H1 (cell line): ENCODE results near the gene SEPTIN1.

Experiments
- CBX8 ChIP-seq: fragments of 300-800, 300-1000 bp; sonication (generic); IDR thresholded peaks from 2 replicates; pipeline ENCODE4 v1.7.1; 2016; ENCODE audit warnings: low read depth, low read length, borderline replicate concordance
- CTCF ChIP-seq, 3 experiments: IDR thresholded peaks; 1 replicate in 2 of 3; 2 replicates in 1 of 3; pipeline versions ENCODE4 v1.5.1 to v1.6.1; 2011; ENCODE audit warnings: low read length in 3 of 3, mild to moderate bottlenecking in 3 of 3, inconsistent platforms in 2 of 3, low read depth in 1 of 3, moderate library complexity in 1 of 3; ENCODE audit not compliant: insufficient read depth in 1 of 3; ENCODE audit errors: control extremely low read depth in 1 of 3
- EZH2 ChIP-seq: fragments of 200-600 bp; sonication (generic); IDR thresholded peaks from 2 replicates; pipeline ENCODE4 v1.7.1; 2012; ENCODE audit warnings: low read depth, mild to moderate bottlenecking, moderate library complexity, low read length, inconsistent platforms; ENCODE audit not compliant: severe bottlenecking
- GTF2F1 ChIP-seq: IDR thresholded peaks from 2 replicates; pipeline ENCODE4 v1.6.1; 2012; ENCODE audit warnings: low read depth, low read length, improper control_type of control experiment, borderline replicate concordance
- JUND ChIP-seq: IDR thresholded peaks from 2 replicates; pipeline ENCODE4 v1.6.1; 2011; ENCODE audit warnings: mild to moderate bottlenecking, improper control_type of control experiment, low read length
- PHF8 ChIP-seq: fragments of 200-600 bp; sonication (generic); conservative IDR thresholded peaks from 2 replicates; pipeline ENCODE4 v1.7.1; 2012; ENCODE audit warnings: low read depth, mild to moderate bottlenecking, inconsistent platforms, low read length, moderate library complexity
- POLR2AphosphoS5 ChIP-seq: IDR thresholded peaks from 2 replicates; pipeline ENCODE4 v1.6.1; 2011; ENCODE audit warnings: low read depth, low read length
- SP1 ChIP-seq: IDR thresholded peaks from 2 replicates; pipeline ENCODE4 v1.6.1; 2011; ENCODE audit warnings: low read depth, low read length
- SP2 ChIP-seq: IDR thresholded peaks from 2 replicates; pipeline ENCODE4 v1.6.1; 2012; ENCODE audit warnings: mild to moderate bottlenecking, low read length, inconsistent platforms
- ZNF274 ChIP-seq: IDR thresholded peaks from 2 replicates; pipeline ENCODE4 v1.7.0; 2012; ENCODE audit warnings: low read length, borderline replicate concordance; ENCODE audit errors: extremely low read depth

GRCh38 chr16:30356401-30357084, 25.8 kb downstream of the SEPTIN1 start:
- TF ChIP-seq CTCF (IDR thresholded peaks at IDR 0.05; ENCODE audit: control extremely low read depth in 1 of 3, insufficient read depth in 1 of 3, low read depth in 1 of 3, low read length in 3 of 3) (no peak), EZH2 (no peak), CBX8 (no peak), GTF2F1 (no peak), ZNF274 (no peak), SP1 (no peak), PHF8 (no peak), POLR2AphosphoS5 (no peak), SP2 (no peak), JUND (no peak)
